Cardiac muscle cell (in vitro differentiated cells and primary cell): ENCODE data around the gene AGAP1. TPM values are rescaled to one million over a fixed set of nuclear protein-coding genes. Genes with fewer than 3 reads are reported as not detected.

Experiments used
- DNase-seq, 2 donors: peaks; one replicate each; pipeline versions ENCODE4 v3.0.0 to v3.0.0-alpha.2; 2010 to 2017; ENCODE audit warnings: low read depth in 1 of 2, low spot score in 1 of 2
- H3K27ac ChIP-seq: fragments of 200-600 bp; sonication (generic); 2 replicates; pipeline ENCODE4 v1.5.1; 2016
- H3K27me3 ChIP-seq: fragments of 200-600 bp; sonication (generic); 2 replicates; pipeline ENCODE4 v1.6.0; 2016; ENCODE audit warnings: control low read depth
- H3K36me3 ChIP-seq: fragments of 200-600 bp; sonication (generic); 2 replicates; pipeline ENCODE4 v1.5.1; 2016; ENCODE audit warnings: control low read depth
- H3K4me1 ChIP-seq: fragments of 200-600 bp; sonication (generic); 2 replicates; pipeline ENCODE4 v1.8.1; 2017; ENCODE audit warnings: low read depth, mild to moderate bottlenecking, mixed run types
- H3K4me3 ChIP-seq: fragments of 200-600 bp; sonication (generic); 2 replicates; pipeline ENCODE4 v1.5.1; 2016; ENCODE audit warnings: mild to moderate bottlenecking
- H3K9me3 ChIP-seq: fragments of 200-600 bp; sonication (generic); 2 replicates; pipeline ENCODE4 v1.5.1; 2017; ENCODE audit warnings: low read depth, mild to moderate bottlenecking, control low read depth
- CTCF ChIP-seq: IDR thresholded peaks from 2 replicates; pipeline ENCODE4 v1.5.1; 2012; ENCODE audit warnings: low read depth, mild to moderate bottlenecking, low read length
- polyA plus RNA-seq: library from polyadenylated mRNA; unstranded; fragments of >200 nt; fragmentation: Nextera tagmentation; extraction: Ambion mirVana; gene quantifications from 2 replicates; pipeline ENCODE4 v1.2.1, GENCODE V29; 2016
- total RNA-seq: library from RNA; depleted of rRNA; stranded (reverse); fragments of >200 nt; gene quantifications from 2 replicates; pipeline ENCODE4 v1.2.3, GENCODE V29; 2016

Gene AGAP1
- total and polyA plus RNA-seq, 2 experiments from 2014 or later: 8.6 to 38.2 TPM

GRCh38 chr2:235614176-235614860 is 120.5 kb downstream of the AGAP1 start:
- Histone ChIP-seq H3K4me3 (no peak overlapping the region), H3K27ac (no peak overlapping the region), H3K36me3 (no peaks in the 10 kb centered on the region), H3K27me3 (no peaks in the 10 kb centered on the region), H3K9me3 (no peaks in the 10 kb centered on the region), H3K4me1 (no peaks in the 10 kb centered on the region)
- DNase-seq: peak in 1 of 2 donors; percentile 33
- no peak for TF ChIP-seq CTCF

GRCh38 chr2:235614900-235615712 is 121.3 kb downstream of the AGAP1 start:
- Histone ChIP-seq H3K4me1 (no peaks in the 10 kb centered on the region), H3K9me3 (no peaks in the 10 kb centered on the region), H3K27me3 (no peaks in the 10 kb centered on the region), H3K4me3 (no peak overlapping the region), H3K36me3 (no peaks in the 10 kb centered on the region), H3K27ac (no peak overlapping the region)
- no peak for TF ChIP-seq CTCF
- DNase-seq: peak in 1 of 2 donors; percentile 91

- Histone ChIP-seq H3K9me3 (no peaks in the 10 kb centered on the region), H3K4me3 (no peak overlapping the region), H3K27me3 (no peaks in the 10 kb centered on the region), H3K36me3 (no peaks in the 10 kb centered on the region), H3K27ac (no peak overlapping the region), H3K4me1 (no peaks in the 10 kb centered on the region)
- peak in 1 of 2 donors; percentile 32 for DNase-seq
- TF ChIP-seq CTCF: no peak
These were observed 123.0 kb downstream of the AGAP1 start for GRCh38 chr2:235616885-235617284.

- H3K4me3 ChIP-seq: no peak overlapping the region
- H3K27me3 ChIP-seq: no peaks in the 10 kb centered on the region
- TF ChIP-seq CTCF: no peak
- H3K27ac ChIP-seq: no peak overlapping the region
- peak in 1 of 2 donors; percentile 76 for DNase-seq
- H3K36me3 ChIP-seq: no peaks in the 10 kb centered on the region
- no peaks in the 10 kb centered on the region for H3K9me3 ChIP-seq
- H3K4me1 ChIP-seq: no peaks in the 10 kb centered on the region
These were observed 124.2 kb downstream of the AGAP1 start for GRCh38 chr2:235618039-235618438.

GRCh38 chr2:235619544-235619943 is 125.7 kb downstream of the AGAP1 start:
- TF ChIP-seq CTCF: no peak
- Histone ChIP-seq H3K27me3 (no peaks in the 10 kb centered on the region), H3K27ac (no peak overlapping the region), H3K36me3 (no peaks in the 10 kb centered on the region), H3K4me1 (no peaks in the 10 kb centered on the region), H3K4me3 (no peak overlapping the region), H3K9me3 (no peaks in the 10 kb centered on the region)
- no peak for DNase-seq
